Endothelial cell of umbilical vein (primary cell): ENCODE measurements around the gene CCDC18.

Experiments used
- EZH2 ChIP-seq: IDR thresholded peaks from 2 replicates; pipeline ENCODE4 v1.6.1; 2012; ENCODE audit warnings: borderline replicate concordance, low read depth, mild to moderate bottlenecking, moderate library complexity, low read length, inconsistent platforms; ENCODE audit not compliant: severe bottlenecking
- JUN ChIP-seq: IDR thresholded peaks from 2 replicates; pipeline ENCODE4 v1.6.1; 2011; ENCODE audit warnings: borderline replicate concordance, low read depth; ENCODE audit not compliant: insufficient read length, insufficient read depth
- POLR2A ChIP-seq: IDR thresholded peaks from 2 replicates; pipeline ENCODE4 v1.6.1; 2012; ENCODE audit warnings: low read depth, mild to moderate bottlenecking, control low read depth, low read length
- POLR2AphosphoS5 ChIP-seq: IDR thresholded peaks from 2 replicates; pipeline ENCODE4 v1.6.1; 2012; ENCODE audit warnings: low read depth, mild to moderate bottlenecking, control low read depth, low read length, moderate library complexity; ENCODE audit not compliant: insufficient read depth
- TF ChIP-seq, protein P1 (sequence below), 2 donors: IDR thresholded peaks; 1 replicate in 1 of 2; 2 replicates in 1 of 2; pipeline ENCODE4 v1.5.1; 2011; ENCODE audit warnings: low read length in 2 of 2, mild to moderate bottlenecking in 2 of 2, moderate library complexity in 2 of 2, control low read depth in 1 of 2, inconsistent platforms in 1 of 2, low read depth in 1 of 2; ENCODE audit not compliant: insufficient read depth in 1 of 2; ENCODE audit errors: extremely low read depth in 1 of 2
- TF ChIP-seq, protein P2 (sequence below): IDR thresholded peaks from 2 replicates; pipeline ENCODE4 v1.6.1; 2011; ENCODE audit not compliant: insufficient read depth, insufficient read length

DNA sequence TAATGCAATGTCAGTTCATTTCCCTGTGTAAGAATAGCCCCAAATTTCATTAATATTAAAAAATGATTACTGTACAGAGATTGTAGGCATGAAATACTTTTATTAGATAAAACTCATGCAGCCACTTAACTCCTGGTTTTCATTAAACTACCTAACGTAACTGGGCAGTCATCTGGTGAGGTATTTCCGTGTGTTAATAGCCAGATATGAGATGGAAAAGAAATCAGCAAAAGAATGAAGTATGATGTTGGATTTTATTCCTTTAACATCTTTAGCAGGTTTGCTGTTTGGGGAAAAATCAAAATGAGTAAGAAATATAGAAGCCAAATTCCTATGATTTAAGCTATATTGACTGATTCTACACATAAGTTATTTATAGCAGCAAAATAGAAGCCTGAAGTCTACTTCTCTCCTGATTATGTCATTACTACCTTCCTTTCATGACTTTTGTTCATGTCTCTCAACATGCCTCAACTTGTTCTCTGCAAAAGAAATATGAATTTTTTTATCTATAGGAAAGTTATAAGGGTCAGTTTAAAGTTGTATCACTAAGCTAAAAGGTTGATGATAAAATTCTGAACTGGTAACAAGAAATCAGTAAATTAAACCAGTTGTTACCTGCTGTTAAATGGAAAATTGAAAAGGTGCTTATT, 42.6 kb downstream of the CCDC18 start:
- TF ChIP-seq, protein P1, sequence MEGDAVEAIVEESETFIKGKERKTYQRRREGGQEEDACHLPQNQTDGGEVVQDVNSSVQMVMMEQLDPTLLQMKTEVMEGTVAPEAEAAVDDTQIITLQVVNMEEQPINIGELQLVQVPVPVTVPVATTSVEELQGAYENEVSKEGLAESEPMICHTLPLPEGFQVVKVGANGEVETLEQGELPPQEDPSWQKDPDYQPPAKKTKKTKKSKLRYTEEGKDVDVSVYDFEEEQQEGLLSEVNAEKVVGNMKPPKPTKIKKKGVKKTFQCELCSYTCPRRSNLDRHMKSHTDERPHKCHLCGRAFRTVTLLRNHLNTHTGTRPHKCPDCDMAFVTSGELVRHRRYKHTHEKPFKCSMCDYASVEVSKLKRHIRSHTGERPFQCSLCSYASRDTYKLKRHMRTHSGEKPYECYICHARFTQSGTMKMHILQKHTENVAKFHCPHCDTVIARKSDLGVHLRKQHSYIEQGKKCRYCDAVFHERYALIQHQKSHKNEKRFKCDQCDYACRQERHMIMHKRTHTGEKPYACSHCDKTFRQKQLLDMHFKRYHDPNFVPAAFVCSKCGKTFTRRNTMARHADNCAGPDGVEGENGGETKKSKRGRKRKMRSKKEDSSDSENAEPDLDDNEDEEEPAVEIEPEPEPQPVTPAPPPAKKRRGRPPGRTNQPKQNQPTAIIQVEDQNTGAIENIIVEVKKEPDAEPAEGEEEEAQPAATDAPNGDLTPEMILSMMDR (IDR thresholded peaks at IDR 0.05; ENCODE audit: extremely low read depth in 1 of 2, insufficient read depth in 1 of 2, low read depth in 1 of 2, low read length in 2 of 2): no peak
- no peak for TF ChIP-seq POLR2AphosphoS5
- no peak for TF ChIP-seq POLR2A
- TF ChIP-seq EZH2: no peak
- TF ChIP-seq, protein P2, sequence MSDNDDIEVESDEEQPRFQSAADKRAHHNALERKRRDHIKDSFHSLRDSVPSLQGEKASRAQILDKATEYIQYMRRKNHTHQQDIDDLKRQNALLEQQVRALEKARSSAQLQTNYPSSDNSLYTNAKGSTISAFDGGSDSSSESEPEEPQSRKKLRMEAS: no peak
- TF ChIP-seq JUN: no peak
